SKM-1 (cell line): ENCODE data around the gene SLC38A10.

Experiments
- DNase-seq: peaks from one replicate; lab custom pipeline; 2025; ENCODE audit not compliant: unreplicated experiment; lab: John Stamatoyannopoulos, UW

SLC38A10 gene

GRCh38 chr17:81295031-81295675, at the start of gene SLC38A10:
Gene SLC38A10 (minus strand): TSS chr17:81295307. CDS start chr17:81294921, 386 bp downstream.
- DNase-seq, result peak; percentile 72

GRCh38 chr17:81342269-81343070, 47.4 kb upstream of the SLC38A10 start:
- no peak for DNase-seq

DNA sequence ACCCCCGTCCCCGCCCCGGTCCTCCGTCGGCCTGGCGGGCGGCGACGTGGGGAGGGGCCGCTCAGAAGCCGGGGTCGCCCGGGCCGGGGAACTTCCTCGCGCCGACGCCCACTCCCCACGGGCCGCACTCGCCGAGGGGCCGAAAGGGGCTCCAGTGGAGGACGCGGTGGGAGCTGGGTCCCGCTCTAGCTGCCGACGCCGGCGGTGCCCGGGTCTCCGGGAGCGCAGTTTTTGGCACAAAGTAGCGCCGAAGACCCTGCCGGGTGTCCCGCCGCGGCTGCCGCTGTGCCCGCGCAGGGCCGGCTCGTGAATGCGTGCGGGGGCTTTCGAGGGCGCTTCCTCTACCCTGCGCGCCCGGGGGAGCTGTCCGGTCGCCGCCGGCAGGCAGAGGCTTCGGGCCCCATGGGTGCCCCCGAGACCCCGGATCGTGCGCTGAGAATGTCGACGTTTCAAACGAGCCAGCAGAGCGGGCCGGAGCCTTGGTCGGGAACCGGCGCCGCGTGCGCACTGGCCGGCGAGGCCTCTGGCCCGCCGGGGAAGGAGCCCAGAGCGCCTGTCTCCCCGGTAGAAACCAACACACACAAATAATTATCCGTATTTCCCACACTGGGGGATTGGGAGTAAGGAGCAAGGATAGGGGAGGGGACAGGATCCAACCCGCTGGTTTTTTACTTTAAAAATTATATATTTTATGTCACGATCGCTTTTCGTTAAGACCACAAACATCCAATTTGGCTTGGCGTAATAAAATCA, 46.6 kb upstream of the SLC38A10 start:
- no peak for DNase-seq

DNA sequence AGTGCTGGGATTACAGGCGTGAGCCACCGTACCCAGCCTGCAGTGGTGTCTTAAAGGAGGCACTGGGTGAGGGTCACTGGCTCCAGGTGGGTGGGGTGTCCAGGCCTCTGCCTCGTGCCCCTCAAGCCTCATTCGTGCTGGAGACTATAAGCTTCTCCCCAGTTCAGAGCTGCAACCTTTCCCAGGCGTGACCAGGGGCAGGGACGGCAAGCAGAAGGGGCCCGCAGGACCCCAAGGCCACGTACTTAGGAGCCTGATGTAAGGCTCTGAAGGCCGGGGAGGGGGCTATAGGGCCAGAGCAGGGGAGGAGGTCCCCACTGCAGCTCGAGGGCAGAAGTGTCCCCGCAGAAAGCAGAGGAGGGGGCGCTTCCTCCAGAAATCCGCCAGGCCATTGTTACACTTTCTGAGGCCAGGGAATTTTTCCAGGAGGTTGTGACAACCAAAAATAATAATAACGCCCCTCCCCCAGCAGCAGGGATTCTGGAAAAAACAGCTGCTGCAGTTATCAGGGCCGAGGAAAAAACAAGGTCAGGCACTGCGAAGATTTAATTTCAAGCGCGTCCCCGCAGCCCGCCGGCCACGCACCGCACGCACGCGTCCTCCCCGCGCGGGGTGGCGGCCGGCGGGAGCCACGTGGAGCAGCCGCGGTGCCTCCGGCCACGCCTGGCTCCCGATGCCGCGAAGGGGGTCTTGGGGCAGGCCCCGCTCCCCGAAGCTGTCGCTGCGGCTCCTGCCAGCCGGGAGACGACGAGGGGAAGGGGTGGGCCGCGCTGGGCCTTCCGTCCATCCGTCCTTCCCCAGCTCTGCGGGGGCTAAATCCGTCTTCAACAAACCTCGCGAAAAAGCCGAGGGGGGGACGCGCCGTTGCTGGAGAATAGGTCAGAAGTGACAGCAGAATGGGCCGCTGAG, 45.8 kb upstream of the SLC38A10 start:
- DNase-seq, result no peak

DNA sequence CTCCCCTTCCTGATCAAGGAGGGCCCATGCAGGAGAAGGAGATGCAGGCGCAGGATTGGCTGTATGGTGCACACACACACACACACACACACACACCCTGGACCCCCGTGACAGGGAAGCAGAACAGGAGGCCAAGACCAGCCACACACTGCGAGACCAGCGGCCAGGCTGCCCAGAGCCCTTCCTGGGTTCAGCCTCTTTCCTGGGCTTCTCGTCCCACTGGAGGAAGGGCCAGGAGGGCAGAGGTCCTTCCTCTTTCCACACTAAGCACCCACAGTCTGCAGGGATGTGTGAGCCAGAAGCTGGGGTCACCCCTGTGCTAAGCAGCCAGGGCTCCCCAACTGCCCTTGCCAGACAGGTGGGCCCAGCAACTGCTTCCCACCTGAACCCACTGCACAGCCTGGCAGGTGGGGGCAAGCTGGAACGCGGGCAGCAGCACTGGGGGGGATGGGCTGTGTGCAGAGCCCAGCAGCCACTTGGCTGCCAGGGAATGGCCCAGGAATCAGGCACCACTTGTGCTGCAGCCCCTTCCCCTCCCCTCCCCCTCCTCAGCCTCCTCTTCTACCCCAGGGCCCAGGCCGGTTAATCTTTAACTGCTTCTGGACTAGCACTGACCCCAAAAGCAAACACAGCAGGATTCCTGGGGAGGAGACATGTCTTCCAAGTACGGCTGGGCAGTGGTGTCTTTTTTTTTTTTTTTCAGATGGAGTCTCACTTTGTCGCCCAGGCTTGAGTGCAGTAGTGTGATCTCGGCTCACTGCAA, 44.6 kb upstream of the SLC38A10 start:
- DNase-seq, result no peak

- DNase-seq, result no peak
Measured at GRCh38 chr17:81339191-81339533, 44.1 kb upstream of the SLC38A10 start.

DNA sequence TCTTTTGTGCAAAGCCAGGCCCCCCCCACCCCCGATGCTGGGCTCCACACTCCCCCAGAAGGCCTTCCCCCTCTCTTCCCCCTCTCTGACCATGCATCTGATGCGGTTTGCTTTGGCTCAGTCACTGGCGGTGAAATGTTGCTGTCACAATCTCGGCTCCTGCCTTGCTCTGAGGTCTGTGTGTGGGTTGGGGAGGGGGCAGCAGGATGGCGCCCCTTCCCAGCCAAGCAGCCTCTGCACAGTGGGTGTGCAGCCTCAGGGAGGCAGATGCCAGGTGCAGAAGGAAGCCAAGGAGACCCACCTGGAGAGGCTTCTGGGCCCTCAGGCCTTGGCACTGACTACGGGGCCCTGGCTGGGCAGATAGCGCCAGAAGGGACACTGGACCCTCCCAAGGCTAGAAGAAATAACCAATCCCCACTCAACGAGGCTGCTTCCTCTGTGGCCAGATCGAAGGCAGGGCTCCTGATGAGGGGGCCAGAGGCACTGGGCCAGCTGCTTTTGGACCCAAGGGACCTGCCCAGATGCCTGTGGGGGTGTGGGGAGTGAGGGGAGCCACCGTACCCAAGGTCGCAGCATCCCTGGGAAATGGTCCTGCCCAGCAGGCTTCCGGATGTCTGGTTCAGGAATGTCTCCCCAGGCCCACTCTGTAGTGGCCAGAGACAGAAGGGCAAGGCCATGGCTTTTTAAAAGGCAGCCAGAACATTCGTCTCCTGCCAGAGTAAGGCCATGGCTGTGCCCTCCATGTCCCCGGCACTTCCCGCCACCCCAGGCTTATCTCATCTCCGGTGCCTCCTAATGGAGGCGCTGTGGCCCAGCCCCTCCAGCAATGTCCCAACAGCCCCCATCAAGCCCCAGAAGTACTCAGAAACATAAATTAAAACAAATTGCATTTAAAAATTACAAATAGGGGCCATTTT, 43.4 kb upstream of the SLC38A10 start:
- DNase-seq, result no peak

DNA sequence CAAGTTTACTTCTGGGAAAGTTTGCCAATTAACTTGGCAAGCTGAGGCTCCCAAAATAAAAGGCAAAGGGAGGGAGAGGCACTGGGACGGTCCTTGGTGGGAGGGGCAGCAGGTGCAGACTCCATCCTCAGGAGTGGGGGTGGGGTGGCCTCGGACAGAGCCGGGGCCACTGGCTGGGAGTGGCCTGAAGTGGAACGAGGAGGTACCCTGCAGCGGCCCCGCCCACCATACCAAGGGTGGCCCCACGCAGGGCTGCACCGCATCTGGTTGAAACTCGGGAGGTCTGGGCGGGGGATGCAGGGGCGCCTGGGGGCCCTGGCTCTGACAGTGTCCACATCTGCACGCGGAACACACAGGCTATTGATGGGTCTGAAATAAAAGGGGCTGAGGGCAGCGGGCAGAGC, 42.4 kb upstream of the SLC38A10 start:
- no peak for DNase-seq

- DNase-seq, result no peak
Measured at GRCh38 chr17:81336930-81337325, 41.8 kb upstream of the SLC38A10 start.

DNA sequence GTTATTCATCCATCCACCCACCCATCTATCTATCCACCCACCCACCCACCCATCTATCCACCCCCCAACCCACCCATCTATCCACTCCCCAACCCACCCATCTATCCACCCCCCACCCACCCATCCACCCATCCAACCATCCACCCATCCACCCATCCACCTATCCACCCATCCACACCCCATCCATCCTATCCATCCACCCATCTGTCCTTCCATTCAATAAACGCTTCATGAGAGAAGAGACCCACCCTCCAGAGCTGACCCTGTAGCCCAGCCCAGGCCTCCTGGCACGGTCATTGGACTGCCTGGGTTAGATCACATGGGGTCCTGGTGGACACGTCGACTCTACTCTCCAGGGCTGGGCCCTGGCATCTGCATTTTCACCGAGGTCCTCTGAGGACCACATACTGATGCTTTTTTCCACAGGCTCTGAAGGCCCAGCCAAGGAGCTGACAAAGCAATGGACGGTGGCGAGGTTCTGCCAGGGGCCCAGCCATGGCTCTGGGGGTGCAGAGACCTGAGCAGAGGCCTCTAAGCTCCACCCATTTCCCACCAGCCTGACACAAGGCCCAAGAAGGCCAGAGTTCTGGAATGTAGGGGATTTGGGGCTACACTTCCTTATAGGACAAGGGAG, 41.3 kb upstream of the SLC38A10 start:
- no peak for DNase-seq

GRCh38 chr17:81335773-81336157, 40.7 kb upstream of the SLC38A10 start:
- DNase-seq, result no peak

DNA sequence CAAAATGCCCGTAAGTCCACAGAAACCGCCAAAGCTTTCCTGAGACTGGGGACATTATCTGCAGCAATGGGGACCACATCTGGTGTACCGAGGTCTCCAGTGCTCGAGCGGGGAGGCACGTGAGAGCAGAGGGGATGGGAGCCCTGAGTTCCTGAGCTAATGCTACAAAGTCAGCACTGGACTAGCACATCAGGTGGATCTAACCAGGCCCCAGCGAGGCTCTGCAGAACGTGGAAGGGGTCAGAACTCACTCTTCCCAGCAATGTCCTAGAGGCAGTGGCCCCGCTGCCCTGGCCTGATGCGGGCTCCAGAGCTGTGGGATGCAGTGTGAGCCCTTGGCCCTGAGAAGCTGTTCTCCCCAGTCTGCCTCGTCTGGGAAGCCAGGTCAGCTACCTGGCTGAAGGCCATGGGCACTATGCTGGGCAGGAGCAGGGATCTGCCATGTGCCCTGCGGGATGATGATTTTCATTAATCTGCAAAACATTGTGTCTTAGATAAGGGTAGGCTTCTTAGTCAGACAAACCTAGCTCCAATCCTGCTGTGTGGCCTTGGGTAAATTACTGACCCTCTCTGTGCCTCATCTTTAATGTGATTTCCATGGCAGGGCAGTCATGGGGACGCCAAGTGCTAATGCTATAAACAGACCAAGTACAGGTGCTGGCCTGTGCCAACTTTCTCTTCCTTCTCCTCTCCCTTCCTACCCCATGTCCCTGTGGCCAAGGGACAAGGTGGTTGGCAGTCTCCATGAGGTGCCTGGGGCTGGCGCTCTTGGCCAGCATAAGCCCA, 40.1 kb upstream of the SLC38A10 start:
- no peak for DNase-seq

DNA sequence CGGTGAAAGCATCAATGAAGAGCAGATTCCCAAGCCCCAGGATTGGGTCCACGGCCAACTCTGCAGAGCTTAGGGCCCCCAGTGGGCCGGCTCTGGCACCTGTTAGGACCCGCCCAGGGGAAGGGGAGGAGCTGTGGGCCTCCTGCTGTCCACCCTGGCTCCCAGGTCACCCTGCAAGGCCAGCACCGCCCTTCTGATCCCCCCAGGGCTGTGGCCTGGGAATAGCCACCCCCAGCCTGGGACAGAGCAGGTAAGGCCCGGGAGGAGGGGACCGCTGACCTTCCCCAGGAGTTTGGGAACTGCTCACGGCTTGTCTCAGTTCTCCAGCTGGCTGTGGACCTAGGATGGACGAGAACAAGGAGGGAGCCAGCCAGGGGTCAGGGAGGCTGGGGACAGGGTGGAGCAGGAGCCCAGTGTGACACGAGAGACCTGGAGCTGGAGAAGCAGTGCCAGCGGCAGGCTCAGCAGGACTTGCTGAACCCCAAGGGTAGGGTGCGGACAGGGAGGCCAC, 39.3 kb upstream of the SLC38A10 start:
- no peak for DNase-seq

- DNase-seq, result no peak
Measured at GRCh38 chr17:81333616-81334368, 38.7 kb upstream of the SLC38A10 start.

DNA sequence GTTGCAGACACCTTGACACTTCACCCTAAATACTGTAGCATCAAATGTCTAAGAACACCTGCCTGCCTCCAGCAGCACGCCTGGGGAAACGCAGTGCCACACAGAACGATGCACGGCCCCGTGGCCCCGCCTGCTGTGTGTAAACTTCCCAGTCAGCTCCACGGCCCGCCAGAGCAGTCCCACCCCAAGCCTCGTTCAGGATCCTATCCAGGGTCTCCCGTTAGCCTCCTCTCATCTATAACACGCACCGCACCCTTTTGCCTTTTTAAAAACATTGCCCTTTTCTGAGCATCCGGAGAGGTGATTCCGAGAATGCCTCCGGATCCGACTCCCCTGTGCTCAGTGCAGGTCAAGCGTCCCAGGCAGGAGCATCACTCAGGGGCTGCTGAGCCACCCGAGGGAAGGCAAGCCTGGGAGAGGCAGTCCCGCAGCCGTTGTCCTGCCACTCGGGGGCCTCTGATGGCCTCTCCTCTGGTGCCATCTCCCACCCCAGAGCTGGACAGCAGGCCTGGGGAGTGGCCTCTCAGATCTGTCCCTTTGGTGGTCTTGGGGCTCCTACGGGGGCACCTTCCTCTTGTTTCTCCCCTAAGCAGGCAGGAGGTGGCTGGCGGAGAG, 37.9 kb upstream of the SLC38A10 start:
- no peak for DNase-seq

DNA sequence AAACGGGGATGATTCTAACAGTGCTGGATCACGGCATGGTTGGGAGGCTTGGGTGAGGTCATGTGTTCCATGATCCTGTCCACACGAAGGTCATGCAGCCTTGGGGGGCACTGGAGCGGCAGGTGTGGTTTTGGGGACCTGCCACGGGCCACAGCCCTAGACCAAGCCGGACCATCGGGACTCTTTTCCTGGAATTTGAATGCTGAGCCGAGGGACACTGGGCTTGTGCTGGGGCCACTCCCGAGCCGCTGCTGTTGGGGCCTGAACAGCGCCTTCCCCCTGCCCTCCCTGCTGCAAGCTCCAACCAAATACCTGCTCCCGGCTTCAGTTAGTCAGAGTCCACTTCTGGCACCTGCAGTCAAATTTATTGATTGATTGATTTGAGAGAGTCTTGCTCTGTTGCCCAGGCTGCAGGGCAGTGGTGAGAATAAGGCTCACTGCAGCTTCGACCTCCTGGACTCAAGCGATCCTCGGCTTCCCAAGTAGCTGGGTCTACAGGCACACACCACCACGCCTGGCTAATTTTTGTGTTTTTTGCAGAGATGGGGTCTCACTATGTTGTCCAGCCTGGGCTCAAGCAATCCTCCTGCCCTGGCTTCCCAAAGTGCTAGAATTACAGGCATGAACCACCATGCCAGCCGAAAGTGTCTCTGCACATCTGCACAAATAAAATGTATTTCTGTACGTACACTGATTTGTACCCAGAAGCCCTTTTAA, 37.2 kb upstream of the SLC38A10 start:
- no peak for DNase-seq
